Vagina (tissue), 2 donors: ENCODE results near the gene HTR1B. TPM values are rescaled to one million over a fixed set of nuclear protein-coding genes. Genes with fewer than 3 reads are reported as not detected.

ENCODE experiments used
- DNase-seq, 2 donors: peaks; one replicate each; pipeline ENCODE4 v3.0.0-alpha.2; 2017; ENCODE audit errors: extremely low spot score in 2 of 2
- H3K27ac ChIP-seq: fragments of 200-600 bp; sonication (generic); one replicate; pipeline ENCODE4 v1.5.1; 2019
- H3K27me3 ChIP-seq: fragments of 200-600 bp; sonication (generic); one replicate; pipeline ENCODE4 v1.5.1; 2019
- H3K36me3 ChIP-seq, 2 donors: fragments of 200-600 bp; sonication (generic); one replicate each; pipeline ENCODE4 v1.5.1; 2017 to 2019
- H3K4me1 ChIP-seq: fragments of 200-600 bp; sonication (generic); one replicate; pipeline ENCODE4 v1.5.1; 2019
- H3K4me3 ChIP-seq, 2 donors: fragments of 200-600 bp; sonication (generic); 1 replicate in 1 of 2; 2 replicates in 1 of 2; pipeline ENCODE4 v1.5.1; 2016 to 2019
- H3K9me3 ChIP-seq: fragments of 200-600 bp; sonication (generic); one replicate; pipeline ENCODE4 v1.5.1; 2019
- POLR2A ChIP-seq, 2 donors: fragments of 450-650 bp; IDR thresholded peaks; one replicate each; pipeline ENCODE4 v1.6.1; 2017; ENCODE audit warnings: antibody characterized with exemption in 2 of 2, mild to moderate bottlenecking in 2 of 2, moderate library complexity in 2 of 2
- POLR2AphosphoS5 ChIP-seq, 2 donors: sonication (generic); formaldehyde crosslinking; IDR thresholded peaks; one replicate each; pipeline ENCODE4 v1.9.0; 2017; ENCODE audit warnings: antibody characterized with exemption in 2 of 2, mild to moderate bottlenecking in 2 of 2, low read depth in 1 of 2; ENCODE audit not compliant: insufficient read depth in 1 of 2
- intact Hi-C: fragments of 100-400 bp; cut with DNase I; formaldehyde crosslinking; loops from one replicate; pipeline ENCODE4 v1.15.1; 2023
- total RNA-seq: library from RNA; depleted of rRNA; stranded (reverse); fragments of >200 nt; gene quantifications from one replicate; pipeline ENCODE4 v1.2.3, GENCODE V29; 2016
- TF ChIP-seq, protein P1 (sequence below), 3 experiments: fragments of 450-650 bp in 2 of 3; fragments of 200-600 bp in 1 of 3; sonication (generic) in 1 of 3; IDR thresholded peaks; one replicate each; pipeline ENCODE4 v1.5.1; 2017 to 2019; ENCODE audit warnings: antibody characterized with exemption in 3 of 3, mild to moderate bottlenecking in 2 of 3, moderate library complexity in 2 of 3

HTR1B gene
- total RNA-seq, 1 donor from 2014 or later, result not detected

DNA sequence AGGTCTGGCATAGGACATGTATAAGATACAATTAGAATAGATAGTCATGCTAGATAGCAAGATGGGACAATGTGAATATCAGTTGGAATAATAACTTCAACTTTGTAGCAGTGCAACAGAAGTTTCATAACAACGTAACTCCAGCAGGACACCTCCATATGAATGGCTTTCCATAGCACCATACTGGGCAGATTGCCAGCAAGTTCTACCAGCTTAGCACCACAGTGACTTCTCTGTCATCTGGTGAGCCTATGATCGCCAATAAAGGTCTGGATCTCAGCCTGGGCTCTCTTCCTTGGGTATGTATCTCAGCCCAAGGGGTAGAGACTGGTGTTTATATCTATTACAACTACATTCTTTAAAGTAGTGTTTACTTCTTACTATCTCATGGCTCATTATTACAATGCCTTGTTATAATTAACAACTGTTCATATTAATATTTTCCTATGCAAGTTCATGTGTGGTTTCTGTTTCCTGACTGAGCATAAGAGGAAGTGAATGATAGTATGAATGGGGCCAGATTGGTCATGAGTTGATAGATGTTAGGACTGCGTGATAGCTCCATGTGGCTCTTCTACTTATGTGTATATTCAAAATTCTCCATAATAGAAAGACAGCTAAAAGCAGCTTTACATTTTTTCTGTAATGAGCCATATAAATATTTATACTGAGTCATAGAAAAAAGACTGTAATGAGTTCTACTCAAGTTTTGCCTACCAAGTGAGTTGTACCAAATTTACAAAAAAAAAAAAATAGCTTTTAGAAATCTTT is 22.9 kb downstream of the HTR1B start:
- TF ChIP-seq POLR2A (IDR thresholded peaks at IDR 0.05), result no peak
- TF ChIP-seq POLR2AphosphoS5 (IDR thresholded peaks at IDR 0.05; ENCODE audit: insufficient read depth in 1 of 2, low read depth in 1 of 2), result no peak
- TF ChIP-seq, protein P1, sequence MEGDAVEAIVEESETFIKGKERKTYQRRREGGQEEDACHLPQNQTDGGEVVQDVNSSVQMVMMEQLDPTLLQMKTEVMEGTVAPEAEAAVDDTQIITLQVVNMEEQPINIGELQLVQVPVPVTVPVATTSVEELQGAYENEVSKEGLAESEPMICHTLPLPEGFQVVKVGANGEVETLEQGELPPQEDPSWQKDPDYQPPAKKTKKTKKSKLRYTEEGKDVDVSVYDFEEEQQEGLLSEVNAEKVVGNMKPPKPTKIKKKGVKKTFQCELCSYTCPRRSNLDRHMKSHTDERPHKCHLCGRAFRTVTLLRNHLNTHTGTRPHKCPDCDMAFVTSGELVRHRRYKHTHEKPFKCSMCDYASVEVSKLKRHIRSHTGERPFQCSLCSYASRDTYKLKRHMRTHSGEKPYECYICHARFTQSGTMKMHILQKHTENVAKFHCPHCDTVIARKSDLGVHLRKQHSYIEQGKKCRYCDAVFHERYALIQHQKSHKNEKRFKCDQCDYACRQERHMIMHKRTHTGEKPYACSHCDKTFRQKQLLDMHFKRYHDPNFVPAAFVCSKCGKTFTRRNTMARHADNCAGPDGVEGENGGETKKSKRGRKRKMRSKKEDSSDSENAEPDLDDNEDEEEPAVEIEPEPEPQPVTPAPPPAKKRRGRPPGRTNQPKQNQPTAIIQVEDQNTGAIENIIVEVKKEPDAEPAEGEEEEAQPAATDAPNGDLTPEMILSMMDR (IDR thresholded peaks at IDR 0.05), result no peak
- no peak overlapping the region for H3K4me3 ChIP-seq
- H3K27ac ChIP-seq, result no peak overlapping the region
- H3K4me1 ChIP-seq, result no peaks in the 10 kb centered on the region
- no peaks in the 10 kb centered on the region for H3K9me3 ChIP-seq
- H3K27me3 ChIP-seq, result no peaks in the 10 kb centered on the region
- DNase-seq, result no peak
- intact Hi-C loops, result no loop called here
- H3K36me3 ChIP-seq, result no peaks in the 10 kb centered on the region

DNA sequence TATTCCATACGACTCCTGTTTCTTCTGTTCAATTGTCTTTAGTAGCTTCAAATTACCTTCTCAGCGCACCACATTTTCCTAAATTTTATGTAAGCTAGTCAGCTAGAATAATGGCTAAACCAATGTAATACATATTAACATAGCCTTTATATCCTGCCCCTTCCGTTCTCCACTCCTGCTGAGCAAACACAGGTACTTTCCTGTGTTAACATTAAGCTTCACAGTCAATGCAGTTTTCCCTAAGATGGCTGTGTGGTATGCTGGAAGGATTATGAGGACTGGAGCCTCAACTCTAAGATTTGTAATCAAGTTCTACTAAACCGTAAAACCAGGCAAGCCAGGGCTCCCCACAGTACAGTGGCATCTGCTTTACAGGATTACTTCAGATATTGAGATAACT is 29.4 kb downstream of the HTR1B start:
- Histone ChIP-seq H3K27me3 (no peaks in the 10 kb centered on the region), H3K4me3 (no peak overlapping the region), H3K27ac (no peak overlapping the region), H3K4me1 (no peaks in the 10 kb centered on the region), H3K9me3 (no peaks in the 10 kb centered on the region), H3K36me3 (no peaks in the 10 kb centered on the region)
- TF ChIP-seq, protein P1 (IDR thresholded peaks at IDR 0.05), result no peak
- TF ChIP-seq POLR2A (IDR thresholded peaks at IDR 0.05) (no peak), POLR2AphosphoS5 (IDR thresholded peaks at IDR 0.05; ENCODE audit: insufficient read depth in 1 of 2, low read depth in 1 of 2) (no peak)
- intact Hi-C loops, result no loop called here
- DNase-seq, result no peak

DNA sequence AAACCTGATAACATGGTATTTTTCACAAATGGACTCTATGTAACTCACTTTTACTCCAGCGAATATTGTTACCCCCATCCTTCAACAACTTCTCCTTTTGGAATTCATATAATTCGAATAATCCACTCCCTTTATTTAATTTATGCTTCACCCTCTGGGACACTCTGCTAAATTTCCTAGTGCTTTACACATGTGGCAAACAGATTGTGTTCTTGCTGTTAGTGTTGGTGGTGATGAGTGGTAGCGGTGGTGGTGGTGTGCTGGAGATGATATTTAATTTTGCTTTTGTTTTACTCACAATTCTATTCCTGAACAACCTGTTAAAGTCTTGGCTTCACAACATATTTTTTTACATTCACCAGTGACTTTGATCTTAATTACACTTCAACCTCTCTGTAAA is 32.8 kb downstream of the HTR1B start:
- no peak for DNase-seq
- no peak overlapping the region for H3K4me3 ChIP-seq
- H3K4me1 ChIP-seq, result no peaks in the 10 kb centered on the region
- intact Hi-C loops, result no loop called here
- no peak for TF ChIP-seq POLR2AphosphoS5 (IDR thresholded peaks at IDR 0.05; ENCODE audit: insufficient read depth in 1 of 2, low read depth in 1 of 2)
- no peaks in the 10 kb centered on the region for H3K9me3 ChIP-seq
- H3K27ac ChIP-seq, result no peak overlapping the region
- H3K36me3 ChIP-seq, result no peaks in the 10 kb centered on the region
- H3K27me3 ChIP-seq, result no peaks in the 10 kb centered on the region

DNA sequence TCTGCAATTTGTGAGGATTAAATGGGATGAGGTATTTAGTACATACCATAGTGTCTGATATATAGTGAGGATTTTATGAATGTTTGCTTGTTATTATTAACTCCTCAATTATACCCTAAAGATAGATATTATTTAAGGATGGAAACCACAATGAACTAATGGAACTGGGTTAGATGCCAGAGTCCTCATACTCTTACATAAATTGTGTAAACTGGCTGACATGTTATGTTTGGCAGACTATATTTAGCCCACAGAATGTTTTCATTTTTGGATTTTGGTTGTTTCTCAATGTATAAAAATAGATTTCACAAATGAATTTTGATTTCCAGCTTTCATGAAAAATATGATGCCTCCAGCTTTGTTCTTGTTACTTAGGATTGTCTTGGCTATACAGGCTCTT is 37.6 kb downstream of the HTR1B start:
- Histone ChIP-seq H3K4me1 (no peaks in the 10 kb centered on the region), H3K27me3 (no peaks in the 10 kb centered on the region), H3K4me3 (no peak overlapping the region), H3K27ac (no peak overlapping the region), H3K9me3 (no peaks in the 10 kb centered on the region), H3K36me3 (no peaks in the 10 kb centered on the region)
- no peak for DNase-seq
- intact Hi-C loops, result no loop called here
- TF ChIP-seq, protein P1 (IDR thresholded peaks at IDR 0.05), result no peak
- TF ChIP-seq POLR2A (IDR thresholded peaks at IDR 0.05) (no peak), POLR2AphosphoS5 (IDR thresholded peaks at IDR 0.05; ENCODE audit: insufficient read depth in 1 of 2, low read depth in 1 of 2) (no peak)

DNA sequence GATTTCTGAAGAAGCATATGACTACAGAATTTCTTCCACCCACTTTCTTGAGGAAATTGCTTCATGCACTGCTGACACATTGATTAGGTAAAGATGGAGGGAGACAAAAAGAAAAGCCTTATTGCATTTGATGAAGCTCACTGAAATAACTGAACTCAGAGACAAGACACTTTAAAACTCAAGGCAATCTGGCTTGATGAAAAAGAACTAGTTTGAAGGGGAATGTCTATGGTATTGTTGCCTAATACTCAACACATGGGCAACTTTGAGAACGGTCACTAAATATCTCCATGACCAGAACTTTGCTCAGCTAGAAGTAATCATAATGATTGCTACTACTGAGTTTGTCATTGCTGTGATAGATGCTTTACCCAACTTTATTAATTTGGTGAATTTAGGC is 38.1 kb downstream of the HTR1B start:
- H3K36me3 ChIP-seq, result no peaks in the 10 kb centered on the region
- no peaks in the 10 kb centered on the region for H3K4me1 ChIP-seq
- no peaks in the 10 kb centered on the region for H3K27me3 ChIP-seq
- intact Hi-C loops, result no loop called here
- TF ChIP-seq, protein P1 (IDR thresholded peaks at IDR 0.05), result no peak
- TF ChIP-seq POLR2A (IDR thresholded peaks at IDR 0.05), result no peak
- no peak for TF ChIP-seq POLR2AphosphoS5 (IDR thresholded peaks at IDR 0.05; ENCODE audit: insufficient read depth in 1 of 2, low read depth in 1 of 2)
- no peak overlapping the region for H3K27ac ChIP-seq
- no peak overlapping the region for H3K4me3 ChIP-seq
- no peak for DNase-seq
- no peaks in the 10 kb centered on the region for H3K9me3 ChIP-seq
